GM12891 (cell line): Measurements from ENCODE around the gene CBX5.

ENCODE experiments used
- PAX5 ChIP-seq: IDR thresholded peaks from 2 replicates; pipeline ENCODE4 v1.6.1; 2011; ENCODE audit warnings: low read length, moderate library complexity, mild to moderate bottlenecking; ENCODE audit not compliant: insufficient read depth, severe bottlenecking
- POLR2A ChIP-seq: IDR thresholded peaks from 2 replicates; pipeline ENCODE4 v1.6.1; 2011; ENCODE audit warnings: low read depth, low read length, control low read depth
- POLR2AphosphoS5 ChIP-seq: IDR thresholded peaks from 2 replicates; pipeline ENCODE4 v1.6.1; 2011; ENCODE audit warnings: low read depth, low read length, control low read depth
- SPI1 ChIP-seq: IDR thresholded peaks from 2 replicates; pipeline ENCODE4 v1.6.1; 2011; ENCODE audit warnings: low read depth, low read length, control low read depth
- TAF1 ChIP-seq: IDR thresholded peaks from 2 replicates; pipeline ENCODE4 v1.6.1; 2011; ENCODE audit warnings: low read depth, low read length, control low read depth

- TF ChIP-seq POLR2A, result no peak
- TF ChIP-seq TAF1, result no peak
- no peak for TF ChIP-seq POLR2AphosphoS5
- no peak for TF ChIP-seq SPI1
- TF ChIP-seq PAX5, result no peak
Observed at GRCh38 chr12:54311051-54311450, 31.1 kb upstream of the CBX5 start.
